GM18502 (cell line): ENCODE data around the gene SYN1.
"Not testable (repeated sequence)": the region's sequence is repeated elsewhere in the genome, so short reads cannot be mapped to it uniquely, and the experiment has no call there.

Experiments
- ATAC-seq: cut with Tn5 transposase; IDR thresholded peaks from one replicate; pipeline ENCODE4 v1.9.1; 2021; ENCODE audit warnings: mild to moderate bottlenecking; ENCODE audit not compliant: unreplicated experiment, poor library complexity

SYN1 gene

DNA sequence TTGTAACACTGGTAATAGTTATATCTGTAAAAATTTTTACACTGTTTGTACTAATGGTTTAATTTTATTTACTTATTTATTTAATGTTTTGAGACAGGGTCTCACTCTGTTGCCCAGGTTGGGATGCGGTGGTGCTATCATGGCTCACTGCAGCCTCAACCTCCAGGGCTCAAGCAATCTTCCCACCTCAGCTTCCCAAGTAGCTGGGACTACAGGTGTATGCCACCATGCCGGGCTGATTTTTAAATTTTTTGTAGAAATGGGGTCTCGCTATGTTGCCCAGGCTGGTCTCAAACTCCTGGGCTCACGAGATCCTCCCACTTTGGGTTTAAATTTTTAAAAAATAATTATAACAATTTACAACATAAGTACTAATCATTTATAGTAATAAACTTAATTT is 16.5 kb downstream of the SYN1 start:
- not testable (repeated sequence) for ATAC-seq

GRCh38 chrX:47597222-47597621 is 22.4 kb downstream of the SYN1 start:
- ATAC-seq = no peak

DNA sequence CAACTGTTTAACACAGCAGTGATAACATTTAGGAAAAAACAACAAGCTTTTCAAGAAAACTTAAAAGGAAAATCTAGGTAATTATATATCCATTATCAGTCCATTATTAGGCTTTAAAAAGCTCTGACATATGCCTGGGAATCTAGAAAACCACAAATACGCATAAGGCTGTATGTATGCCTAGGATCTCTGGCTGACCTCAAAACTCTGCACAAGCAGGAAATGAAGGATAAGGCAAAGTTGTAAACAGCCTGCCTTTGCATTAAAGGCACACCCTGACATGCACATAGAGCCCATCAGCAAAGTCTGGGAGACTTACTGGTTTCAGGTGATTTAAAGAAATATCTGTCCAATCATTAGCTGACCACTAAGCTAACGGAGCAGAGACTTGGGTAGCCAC is 23.4 kb downstream of the SYN1 start:
- ATAC-seq = no peak

DNA sequence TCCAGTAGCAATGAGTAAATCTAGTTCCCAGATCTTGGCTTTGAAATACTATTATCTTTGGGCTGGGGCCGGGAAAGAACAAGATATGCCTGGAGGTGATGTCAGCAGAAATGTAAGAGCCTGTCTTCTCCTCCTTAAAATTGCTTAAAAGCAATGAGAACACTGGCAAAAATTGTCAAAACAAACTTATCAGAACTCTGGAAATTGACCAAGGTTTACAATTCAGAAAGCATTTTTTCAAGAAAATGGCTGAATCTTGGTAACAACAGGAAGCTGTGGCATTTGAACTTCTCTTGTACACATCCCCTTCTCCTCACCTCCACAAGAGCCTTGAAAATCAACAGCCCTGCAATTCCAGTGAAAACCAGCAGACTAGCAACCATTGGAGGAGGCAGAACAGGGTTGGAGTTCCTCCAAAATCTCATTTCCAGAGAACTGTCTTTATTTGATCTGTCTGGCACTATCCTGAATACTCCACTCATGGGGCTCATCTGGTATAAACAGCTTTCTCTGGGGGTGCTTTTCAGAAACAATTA is 23.9 kb downstream of the SYN1 start:
- ATAC-seq = no peak

- ATAC-seq = no peak
These were observed 26.1 kb downstream of the SYN1 start for GRCh38 chrX:47593522-47593921.

DNA sequence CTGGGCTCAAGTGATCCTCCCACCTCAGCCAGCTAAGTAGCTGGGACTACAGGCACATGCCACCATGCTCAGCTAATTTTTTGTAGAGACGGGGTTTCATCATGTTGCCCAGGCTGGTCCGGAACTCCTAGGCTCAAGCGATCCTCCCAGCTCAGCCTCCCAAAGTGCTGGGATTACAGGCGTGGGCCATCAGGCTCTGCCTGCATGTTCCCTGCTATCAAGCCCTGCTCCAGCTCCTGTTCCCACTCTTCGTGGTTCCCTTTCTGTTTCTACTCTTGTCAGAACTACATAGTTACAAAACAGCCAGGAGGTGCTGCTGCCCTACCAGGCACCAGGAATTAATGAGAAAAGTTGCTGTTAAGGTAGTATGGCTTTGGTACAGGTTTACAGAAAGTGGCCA is 28.7 kb downstream of the SYN1 start:
- no peak for ATAC-seq

DNA sequence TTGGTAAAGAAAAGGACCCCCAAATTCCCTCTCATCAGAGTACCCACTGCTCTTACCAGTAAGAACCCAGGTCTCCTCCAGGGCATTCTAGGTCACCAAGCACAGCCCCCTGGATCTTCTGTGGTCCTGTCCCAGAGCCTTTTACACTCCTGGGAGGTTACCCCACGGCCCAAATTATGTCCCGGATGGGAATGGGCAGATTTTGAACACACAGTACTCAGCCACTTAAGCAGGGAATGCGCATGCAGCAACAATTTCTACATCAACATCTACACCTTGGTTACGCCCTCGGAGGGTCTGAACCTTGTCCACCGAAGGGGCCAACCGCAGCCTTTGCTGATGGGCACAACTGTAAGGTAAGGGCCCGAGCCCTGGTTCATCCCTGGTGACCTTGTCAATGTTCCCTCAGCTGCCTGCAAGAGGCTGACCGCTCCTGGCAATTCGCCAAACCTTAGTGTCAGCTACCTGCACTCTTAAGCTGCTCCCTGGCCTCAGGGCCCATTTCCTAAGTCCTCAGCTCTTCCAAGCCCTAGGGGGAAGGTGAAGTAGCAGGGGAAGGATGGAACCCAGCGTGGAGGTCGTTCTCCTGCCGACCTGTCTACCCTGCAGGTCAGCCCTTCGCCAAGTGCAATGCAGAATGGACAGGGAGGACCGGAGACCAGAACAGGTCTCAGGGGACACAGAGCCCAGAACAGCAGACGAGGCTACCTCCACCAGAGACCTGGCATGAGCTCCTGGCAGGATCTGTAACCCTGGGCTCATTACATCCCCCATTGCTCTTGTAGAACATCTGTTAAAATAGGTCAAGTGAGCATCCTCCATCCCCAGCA is 31.5 kb downstream of the SYN1 start:
- ATAC-seq = no peak

- no peak for ATAC-seq
These were observed 32.4 kb downstream of the SYN1 start for GRCh38 chrX:47587091-47587891.

DNA sequence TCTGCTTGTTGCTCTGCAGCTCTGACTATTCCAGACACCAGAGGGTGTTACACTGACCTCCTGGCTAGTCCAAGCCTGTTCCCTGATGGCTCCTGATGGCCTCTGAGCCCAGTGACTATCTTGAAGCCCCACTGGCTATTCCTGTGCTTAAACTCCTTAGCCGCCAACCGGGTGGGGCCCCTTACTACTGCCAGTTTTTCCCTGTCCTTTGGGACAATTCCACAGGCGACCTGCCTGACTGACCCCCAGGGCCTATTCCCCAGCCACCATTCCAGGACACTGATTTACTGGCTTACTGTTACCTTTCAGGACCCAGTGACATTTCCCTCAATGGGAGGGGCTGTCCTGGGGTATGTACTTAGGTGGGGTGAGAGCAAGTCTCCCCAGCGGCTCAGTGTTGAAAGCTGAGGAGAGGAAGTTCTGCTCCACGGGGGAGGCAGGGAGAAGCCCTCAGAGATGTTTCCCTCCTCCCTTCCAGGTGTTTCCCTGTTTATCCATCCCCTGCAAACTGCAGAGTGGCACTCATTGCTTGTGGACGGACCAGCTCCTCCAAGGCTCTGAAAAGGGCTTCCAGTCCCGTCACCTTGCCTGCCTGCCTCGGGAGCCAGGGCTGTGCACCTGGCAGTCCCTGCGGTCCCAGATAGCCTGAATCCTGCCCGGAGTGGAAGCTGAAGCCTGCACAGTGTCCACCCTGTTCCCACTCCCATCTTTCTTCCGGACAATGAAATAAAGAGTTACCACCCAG is 33.4 kb downstream of the SYN1 start:
- no peak for ATAC-seq

DNA sequence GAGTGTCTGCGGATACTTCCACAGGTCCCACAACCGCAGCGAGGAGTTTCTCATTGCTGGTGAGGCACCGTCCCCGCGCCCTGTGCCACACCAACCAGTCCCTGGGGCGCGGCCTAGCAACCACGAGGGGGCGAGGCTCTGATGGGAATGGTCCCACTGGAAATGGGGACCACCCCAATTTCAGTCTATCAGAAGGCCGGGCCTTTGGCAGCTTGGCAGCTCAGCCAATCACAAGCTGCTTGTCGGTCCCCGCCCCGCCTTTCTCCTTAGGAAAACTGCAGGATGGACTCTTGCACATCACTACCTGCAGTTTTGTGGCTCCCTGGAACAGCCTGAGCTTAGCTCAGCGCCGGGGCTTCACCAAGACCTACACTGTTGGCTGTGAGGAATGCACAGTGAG is 34.4 kb downstream of the SYN1 start:
- no peak for ATAC-seq

DNA sequence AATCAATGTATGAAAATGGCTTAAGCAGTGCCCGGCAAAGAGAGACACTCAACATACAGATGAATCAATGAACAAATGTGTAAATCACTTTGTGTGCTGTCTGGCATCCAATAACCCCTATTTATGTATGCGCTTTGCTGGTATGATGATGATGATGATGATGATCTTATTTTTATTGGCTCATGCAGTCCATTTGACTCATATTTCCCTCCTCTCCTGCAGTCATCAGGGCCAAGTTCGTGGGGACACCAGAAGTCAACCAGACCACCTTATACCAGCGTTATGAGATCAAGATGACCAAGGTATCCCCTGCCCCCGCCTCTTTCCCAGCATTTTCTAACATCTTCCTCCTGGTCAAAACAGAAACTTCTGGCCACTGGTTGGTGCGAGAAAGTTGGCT is 34.9 kb downstream of the SYN1 start:
- no peak for ATAC-seq

DNA sequence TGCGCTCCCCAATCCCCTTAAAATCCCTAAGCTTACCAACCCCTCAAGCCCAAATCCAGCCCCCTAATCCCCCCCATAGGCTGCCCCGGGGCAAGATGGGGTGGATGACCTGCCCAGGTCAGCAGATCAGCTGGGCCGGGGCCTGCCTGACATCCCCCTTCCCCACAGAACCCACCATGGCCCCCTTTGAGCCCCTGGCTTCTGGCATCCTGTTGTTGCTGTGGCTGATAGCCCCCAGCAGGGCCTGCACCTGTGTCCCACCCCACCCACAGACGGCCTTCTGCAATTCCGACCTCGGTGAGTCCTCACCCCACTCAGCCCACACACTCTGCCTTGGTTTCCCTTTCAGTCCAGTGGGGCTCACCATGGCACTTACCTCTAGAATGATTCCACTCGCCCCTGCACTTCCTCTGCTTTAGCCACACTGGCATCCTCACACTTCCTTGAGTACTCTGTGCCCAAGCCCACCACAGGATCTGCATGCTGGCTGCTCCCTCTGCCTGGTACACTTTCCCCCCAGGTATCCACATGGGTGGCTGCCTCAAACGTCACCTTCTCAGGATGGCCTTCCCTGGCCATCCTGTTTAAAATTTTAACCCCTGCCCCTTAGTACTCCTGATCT is 36.3 kb downstream of the SYN1 start:
- ATAC-seq = no peak

GRCh38 chrX:47581731-47582647 is 37.7 kb downstream of the SYN1 start, which contains the start of gene TIMP1:
TSS of gene TIMP1 (plus strand) at chrX:47582436. CDS start at chrX:47583416, 980 bp downstream.
- ATAC-seq = peak; percentile 94

- no peak for ATAC-seq
These were observed 40.1 kb downstream of the SYN1 start for GRCh38 chrX:47579537-47579936.

- ATAC-seq = no peak
These were observed 41.0 kb downstream of the SYN1 start for GRCh38 chrX:47578692-47579091.

- ATAC-seq = no peak
These were observed 41.8 kb downstream of the SYN1 start for GRCh38 chrX:47577901-47578300.

DNA sequence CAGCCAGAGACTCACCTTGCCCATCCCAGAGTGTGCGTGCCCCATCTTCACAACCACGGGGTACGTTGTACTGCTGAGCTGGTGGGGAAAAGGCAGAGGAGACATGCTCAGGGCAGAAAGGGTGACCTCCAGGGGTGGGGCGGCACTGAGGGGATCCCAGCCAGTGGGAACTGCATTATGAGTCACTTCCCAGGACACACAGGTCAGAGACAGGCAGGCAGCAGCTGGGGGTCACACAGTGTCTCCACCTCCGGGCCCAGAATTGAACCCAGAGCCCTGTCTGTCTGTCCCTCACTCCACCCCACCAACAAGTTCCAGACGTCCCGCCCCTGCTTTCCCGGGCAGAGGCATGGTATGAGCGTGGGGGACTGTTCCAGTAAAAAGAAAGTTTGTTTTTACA is 42.2 kb downstream of the SYN1 start:
- no peak for ATAC-seq

DNA sequence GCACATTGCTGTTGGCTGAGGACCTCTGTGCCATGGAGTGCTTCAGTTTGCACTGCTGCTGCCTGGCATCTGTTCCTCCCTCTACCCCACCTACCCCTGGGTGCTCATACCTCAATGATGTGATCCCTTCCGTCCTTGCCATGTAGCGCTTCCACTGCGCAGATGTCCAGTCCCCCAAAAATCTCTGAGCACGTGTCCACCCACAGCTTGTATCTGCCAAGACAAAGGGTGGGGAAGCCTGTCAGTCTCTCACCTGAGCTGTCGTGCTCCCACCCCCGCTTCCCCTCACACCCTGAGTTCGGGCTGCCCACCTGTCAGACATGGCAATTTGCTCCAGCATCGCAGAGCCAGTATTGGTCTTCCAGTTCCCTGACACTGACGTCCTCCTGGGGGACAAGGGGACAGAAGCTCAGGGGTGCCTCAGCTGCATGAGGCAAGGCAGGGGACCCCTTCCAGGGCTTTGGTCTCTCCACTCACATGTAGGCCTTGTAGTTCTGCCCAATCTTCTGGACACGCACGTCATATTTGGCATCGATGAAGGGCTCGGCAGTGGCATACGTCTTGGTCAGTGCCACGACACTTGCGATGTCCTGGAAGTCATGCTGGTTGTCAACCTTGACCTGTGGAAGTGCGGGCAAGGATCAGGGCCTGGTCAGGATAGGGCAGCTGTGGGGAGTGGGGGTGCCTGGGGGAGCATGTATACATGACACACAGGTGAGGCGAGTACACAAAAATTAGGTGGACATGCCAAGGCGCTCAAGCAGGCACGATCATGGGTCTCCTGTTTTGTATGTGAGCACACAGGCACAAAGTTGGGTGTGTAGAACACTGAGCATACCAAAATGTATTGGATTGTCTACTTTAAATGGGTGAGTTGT is 43.4 kb downstream of the SYN1 start:
- ATAC-seq = no peak
